HG03060 (cell line): ENCODE results near the gene DZANK1.
"Not testable (repeated sequence)": the region's sequence is repeated elsewhere in the genome, so short reads cannot be mapped to it uniquely, and the experiment has no call there.

ENCODE experiments used
- ATAC-seq: cut with Tn5 transposase; IDR thresholded peaks from one replicate; pipeline ENCODE4 v1.9.1; 2021; ENCODE audit warnings: low read depth, moderate number of reproducible peaks; ENCODE audit not compliant: unreplicated experiment

Gene DZANK1

DNA sequence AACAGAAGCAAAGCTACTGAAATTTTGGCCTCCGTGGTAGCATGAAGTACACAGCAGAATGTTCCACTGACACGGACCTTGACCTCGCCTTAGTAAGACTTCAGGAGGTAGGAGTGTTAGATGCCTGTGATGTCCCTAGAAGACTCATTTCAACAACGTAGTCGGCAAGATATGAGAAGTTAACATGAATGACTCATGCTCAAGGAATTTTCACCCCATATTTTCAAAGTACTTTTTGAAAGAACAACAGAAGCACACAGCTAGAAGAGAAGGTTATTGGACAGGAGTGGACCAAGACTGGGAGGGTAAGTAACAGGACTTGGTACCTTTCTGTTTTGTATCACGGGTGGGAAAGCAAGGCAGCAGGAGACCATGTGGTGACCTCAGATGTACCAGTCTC, 78.0 kb downstream of the DZANK1 start:
- no peak for ATAC-seq

DNA sequence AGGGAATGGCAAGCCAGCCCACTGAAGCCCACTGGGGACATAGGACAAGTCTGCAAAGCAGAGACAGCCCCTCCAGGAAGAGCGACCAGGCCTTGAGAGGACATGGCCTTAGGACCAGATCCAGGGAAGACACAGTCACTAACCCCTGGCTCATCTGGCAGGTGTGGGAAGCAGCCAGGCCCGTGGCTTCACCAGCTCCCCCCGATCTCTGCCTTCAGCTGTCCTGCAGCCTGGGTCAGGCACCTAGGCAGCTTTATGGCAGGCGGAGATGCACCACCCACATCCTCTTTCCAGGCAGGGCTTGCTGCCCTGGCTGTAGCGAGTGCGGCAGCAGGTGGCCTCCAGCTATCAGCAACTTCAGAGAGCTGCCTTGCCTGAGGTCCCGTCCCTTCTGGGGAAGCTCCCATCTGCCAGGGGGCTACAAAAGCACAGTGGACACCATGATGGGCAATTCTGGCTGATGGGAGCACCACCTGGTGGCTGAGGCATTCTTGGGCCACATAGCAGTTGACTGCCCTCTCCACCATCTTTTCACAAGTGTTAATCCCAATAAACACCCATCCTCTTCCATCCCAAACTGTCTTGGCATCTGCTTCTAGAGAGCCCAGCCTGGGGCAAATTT, 85.8 kb downstream of the DZANK1 start:
- no peak for ATAC-seq

DNA sequence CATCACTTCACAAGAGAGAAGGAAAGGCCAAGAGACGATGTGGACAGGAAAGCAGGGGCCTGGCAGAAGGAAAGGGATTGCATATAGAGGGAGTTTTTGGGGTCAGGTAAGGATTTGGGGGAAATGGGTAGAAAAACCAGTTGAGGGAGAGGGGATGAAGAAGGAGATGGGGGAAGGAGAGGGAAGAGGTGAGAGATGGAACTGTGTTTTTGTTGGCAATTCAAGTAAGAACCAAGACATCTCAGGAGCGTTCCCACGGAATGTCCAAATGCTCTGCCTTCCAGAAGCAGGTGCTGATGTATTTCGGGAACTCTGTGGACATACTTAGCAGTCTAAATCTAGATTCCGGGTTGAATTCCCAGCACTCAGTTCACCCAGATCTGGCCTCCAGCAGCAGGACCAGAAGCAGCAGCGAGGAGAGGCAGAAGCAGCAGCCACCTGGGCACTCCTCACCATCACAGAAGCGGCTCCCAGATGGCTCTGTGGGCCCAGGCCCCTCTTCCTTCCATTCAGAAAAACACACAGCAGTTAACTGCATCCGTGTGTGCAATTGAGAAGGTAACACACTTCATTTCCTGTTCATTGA, 88.8 kb downstream of the DZANK1 start:
- ATAC-seq = no peak

DNA sequence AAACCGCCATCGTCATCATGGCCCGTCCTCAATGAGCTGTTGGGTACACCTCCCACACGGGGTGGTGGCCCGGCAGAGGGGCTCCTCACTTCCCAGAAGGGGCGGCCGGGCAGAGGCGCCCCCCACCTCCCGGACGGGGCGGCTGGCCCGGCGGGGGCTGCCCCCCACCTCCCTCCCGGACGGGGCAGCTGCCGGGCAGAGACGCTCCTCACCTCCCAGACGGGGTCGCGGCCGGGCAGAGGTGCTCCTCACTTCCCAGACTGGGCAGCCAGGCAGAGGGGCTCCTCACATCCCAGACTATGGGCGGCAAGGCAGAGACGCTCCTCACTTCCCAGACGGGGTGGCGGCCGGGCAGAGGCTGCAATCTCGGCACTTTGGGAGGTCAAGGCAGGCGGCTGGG, 91.3 kb downstream of the DZANK1 start:
- ATAC-seq = not testable (repeated sequence)

DNA sequence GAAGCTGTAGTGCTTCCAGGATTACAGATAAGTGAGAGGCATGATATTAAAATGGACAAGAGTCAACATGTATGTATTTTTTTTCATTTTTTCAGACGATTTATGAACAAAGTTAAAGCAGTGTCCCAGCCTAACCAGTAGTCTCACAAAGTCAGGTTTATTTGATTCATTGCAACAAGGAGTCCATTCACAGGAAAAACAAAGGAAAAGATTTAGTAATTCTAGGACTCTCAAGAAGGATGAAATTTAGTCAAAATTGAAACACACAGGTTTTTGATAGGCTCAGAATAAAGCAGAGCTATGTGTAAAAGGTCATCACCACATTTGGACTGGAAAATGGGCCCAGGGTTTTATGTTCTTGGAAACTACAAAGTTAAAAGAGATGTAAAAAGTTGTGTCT, 94.5 kb downstream of the DZANK1 start:
- ATAC-seq = no peak

DNA sequence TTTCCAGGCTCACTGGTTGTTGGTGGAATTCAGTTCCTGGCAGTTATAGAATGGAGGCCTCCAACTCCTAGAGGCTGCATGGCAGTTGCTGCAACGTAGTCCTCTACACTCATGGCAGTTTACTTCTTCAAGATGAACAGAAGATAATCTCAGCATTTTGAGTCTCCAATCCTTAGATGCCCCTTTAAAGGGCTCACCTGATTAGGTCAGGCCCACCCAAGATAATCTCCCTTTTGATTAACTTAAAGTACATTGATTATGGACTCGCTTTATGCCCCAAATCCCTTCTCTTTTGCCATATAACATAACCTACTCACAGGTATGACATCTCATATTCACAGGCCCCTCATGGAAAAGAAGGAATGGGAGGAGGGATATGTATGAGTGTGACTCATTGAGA, 102.1 kb downstream of the DZANK1 start:
- no peak for ATAC-seq

DNA sequence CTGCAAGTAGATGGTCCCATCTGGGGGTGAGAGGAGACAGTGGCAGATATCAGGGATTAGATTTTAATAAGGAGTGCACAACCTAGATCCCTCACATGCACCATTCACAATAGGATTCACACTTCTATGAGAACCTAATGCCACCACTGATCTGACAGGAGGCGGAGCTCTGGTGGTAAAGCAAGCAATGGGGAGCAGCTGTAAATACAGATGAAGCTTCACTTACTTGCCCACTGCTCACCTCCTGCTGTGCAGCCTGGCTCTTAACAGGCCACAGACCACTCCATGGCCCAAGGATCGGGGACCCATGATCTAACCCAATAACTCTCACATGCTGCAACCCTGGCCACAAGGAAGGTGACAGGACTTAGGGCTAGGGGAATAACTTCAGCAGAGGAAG, 103.1 kb downstream of the DZANK1 start:
- no peak for ATAC-seq

DNA sequence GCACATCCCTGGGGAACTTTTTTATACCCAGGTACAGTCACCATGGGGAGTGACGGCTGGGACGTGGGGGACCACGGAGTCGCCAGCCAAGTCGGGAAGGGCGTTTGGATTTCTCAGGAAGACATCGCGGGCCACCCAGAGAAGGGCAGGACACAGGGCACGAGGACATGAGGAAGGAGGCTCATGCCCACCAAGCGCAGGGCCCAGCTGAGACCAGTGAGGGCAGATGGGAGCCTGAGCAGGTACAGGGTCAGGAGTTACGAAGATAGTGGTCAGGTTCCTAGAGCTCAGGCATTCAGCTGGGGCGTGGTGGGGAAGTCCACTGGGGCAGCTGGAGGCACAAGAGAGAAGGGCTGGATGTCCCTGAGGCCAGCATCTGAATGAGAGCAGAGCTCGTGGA, 103.9 kb downstream of the DZANK1 start:
- ATAC-seq = no peak

DNA sequence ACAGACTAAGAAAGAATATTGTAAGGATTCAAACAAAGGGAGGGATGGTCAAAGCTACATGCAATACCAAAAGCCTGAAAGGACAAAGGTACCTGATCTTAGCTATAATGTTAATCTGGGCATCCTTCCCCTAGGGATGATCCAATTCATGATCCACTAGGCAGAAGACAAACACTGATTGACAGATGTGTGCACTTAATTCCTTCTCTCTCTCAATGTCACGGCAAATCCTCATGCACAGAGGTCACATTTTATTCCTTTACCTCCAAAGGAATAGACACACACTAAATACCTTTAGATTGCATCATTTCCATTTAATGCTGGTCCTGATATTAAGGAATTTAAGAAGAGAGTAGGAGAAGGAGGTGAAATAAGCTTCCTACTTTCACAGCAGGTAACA, 105.2 kb downstream of the DZANK1 start:
- no peak for ATAC-seq

DNA sequence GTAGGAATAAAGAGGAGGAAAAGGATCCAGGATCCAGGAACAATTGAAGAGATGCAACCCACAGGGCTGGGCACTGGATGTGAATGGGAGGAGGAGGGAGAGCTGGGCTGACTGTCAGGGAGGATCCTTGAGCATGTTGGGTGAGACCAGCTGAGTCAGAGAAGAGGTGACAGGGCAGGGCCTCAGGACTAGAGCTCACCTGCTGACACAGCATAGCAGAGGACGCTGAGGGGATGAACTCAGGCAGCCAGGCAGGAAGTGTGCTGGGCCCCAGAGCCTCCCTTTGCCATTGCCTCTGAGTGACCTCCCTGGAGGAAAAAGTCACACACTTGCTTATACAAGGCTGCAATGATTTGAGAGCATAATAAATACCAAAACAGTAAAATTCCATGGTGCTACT, 106.2 kb downstream of the DZANK1 start:
- ATAC-seq = no peak

DNA sequence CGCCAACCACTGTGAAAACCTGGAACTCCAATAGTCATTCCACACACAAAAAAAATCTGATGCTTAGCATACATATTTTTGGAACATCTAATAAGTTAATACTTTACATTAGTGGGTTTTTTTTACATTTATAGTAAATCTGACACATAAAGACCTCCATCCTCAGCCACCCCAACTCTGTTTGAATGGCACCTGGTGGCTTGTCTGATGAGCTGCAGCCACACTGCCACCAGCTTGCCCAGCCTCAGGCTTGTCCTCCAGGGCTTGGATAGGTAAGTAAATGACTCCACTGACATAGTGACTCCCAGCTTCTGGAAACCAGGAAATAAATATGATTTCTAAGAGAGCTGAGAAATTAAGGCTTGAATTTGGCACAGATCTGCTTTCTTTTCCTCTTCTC, 107.0 kb downstream of the DZANK1 start:
- ATAC-seq = no peak

DNA sequence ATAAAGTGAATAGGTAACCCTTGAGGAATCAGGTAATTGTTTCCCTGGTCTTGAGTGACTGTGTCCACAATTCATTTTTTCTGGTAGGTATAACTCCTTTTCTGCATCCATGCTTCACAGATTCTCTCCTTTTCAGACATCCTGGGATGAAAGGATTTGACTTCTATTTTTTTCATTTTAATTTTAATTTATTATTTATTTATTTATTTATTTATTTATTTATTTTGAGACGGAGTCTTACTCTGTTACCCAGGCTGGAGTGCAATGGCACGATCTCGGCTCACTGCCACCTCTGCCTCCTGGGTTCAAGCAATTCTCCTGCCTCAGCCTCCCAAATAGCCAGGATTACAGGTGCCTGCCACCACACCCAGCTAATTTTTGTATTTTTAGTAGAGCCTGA, 117.1 kb downstream of the DZANK1 start:
- not testable (repeated sequence) for ATAC-seq
